Bone marrow (tissue), 2 donors: ENCODE data around the gene PCDHA1.

Source experiments
- DNase-seq, 2 donors: peaks; one replicate each; lab custom pipeline; 2025; lab: John Stamatoyannopoulos, UW

PCDHA1 gene

DNA sequence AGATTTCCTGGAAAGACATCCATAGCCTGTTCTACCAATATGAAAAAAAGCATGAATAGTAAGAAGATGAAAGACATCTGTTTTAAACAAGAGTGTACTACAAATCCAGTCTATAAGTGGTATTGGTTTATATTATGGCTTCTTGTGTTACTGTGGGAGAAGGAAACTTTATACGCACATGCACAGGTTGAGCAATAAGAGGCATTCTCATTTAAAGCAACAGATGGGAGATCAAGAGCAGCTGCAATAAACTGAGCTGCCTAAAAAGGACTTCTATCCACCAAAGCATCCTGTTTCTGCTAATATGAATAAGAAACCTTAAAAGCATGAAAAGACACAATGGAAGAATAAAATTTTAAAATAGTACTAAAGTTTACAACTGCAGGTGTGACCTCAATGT lies 256.6 kb downstream of the PCDHA1 start:
- no peak for DNase-seq

DNA sequence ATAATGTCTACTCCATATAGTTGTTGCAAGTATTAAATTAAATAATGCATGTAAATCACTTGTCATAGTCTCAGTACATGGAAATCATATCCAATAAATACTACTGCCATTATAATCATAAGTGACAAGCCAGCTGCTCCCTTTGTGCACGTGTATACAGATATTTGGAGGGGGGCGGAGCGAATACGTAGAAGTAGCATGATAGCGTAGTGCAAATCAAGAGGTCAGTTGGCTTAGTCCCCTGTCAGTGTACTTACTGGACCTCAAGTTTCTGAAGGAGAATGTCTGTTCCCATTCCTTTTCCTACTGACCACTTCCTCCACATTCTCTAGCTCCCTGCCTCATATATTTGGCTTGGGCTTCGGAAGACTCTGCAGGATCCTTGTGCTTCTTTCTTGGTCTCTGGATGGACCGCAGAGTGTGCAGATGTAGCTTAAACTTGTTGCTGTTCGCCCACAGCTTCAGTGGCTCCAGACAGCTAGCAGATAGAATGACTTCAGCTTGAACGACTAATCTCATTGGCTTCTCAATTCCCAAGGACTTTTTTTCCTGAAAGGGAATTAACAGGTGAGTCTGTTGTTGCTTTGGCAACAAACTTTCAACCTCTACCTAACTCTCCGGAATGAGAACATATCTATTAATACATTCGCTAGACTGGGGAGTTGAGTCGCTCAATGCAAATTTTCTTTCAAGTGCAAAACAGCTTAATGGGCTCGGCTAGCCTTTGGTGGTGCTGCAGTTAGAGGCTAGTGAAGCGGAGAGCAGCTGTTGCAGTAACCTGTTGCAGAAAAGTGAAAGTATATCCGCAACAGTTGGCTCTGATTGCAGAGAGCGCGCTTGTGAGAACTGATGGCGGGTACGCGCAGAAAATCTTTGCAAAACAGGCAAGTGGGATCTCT lies 264.9 kb downstream of the PCDHA1 start, which contains the start of gene PCDHB1:
Gene PCDHB1, plus strand, starts transcription at position 753 of the 899 bp plus-strand sequence. Its CDS starts 97 bp downstream, at position 850.
- DNase-seq, result no peak

GRCh38 chr5:141051521-141051866 lies 265.6 kb downstream of the PCDHA1 start:
- no peak for DNase-seq
